K562 treated with DMSO at 1 percent for 24 hours (cell line): Measurements from ENCODE around the gene EHD3. TPM values are rescaled to one million over a fixed set of nuclear protein-coding genes. Genes with fewer than 3 reads are reported as not detected.

ENCODE experiments used
- total RNA-seq: library from RNA; unstranded; fragments of 300-600 nt; gene quantifications from 2 replicates; pipeline ENCODE4 v1.2.3, GENCODE V29; 2022; ENCODE audit warnings: low read depth; ENCODE audit not compliant: insufficient read depth

The EHD3 gene
- 0.32 and 0.57 TPM in 2 replicates for total RNA-seq

GRCh38 chr2:31233741-31234682 lies at the start of gene EHD3:
TSS of gene EHD3 (plus strand) at chr2:31234152. CDS start at chr2:31234622, 470 bp downstream.

GRCh38 chr2:31217465-31218200 lies 16.3 kb upstream of the EHD3 start, which contains the start of gene CAPN14:
TSS of gene CAPN14 (minus strand) at chr2:31217515. CDS start at chr2:31205447, 12,068 bp downstream.

Other genes with a start within 250 kb of the EHD3 start
- not detected in 2 replicates for gene GALNT14, start 95.7 kb upstream of the EHD3 start, total RNA-seq
- not detected in 2 replicates for gene CAPN14, start 16.6 kb upstream of the EHD3 start, total RNA-seq
- not detected in 2 replicates for gene XDH, start 180.6 kb downstream of the EHD3 start, total RNA-seq